Measurements from ENCODE around the gene DBH.

DNA sequence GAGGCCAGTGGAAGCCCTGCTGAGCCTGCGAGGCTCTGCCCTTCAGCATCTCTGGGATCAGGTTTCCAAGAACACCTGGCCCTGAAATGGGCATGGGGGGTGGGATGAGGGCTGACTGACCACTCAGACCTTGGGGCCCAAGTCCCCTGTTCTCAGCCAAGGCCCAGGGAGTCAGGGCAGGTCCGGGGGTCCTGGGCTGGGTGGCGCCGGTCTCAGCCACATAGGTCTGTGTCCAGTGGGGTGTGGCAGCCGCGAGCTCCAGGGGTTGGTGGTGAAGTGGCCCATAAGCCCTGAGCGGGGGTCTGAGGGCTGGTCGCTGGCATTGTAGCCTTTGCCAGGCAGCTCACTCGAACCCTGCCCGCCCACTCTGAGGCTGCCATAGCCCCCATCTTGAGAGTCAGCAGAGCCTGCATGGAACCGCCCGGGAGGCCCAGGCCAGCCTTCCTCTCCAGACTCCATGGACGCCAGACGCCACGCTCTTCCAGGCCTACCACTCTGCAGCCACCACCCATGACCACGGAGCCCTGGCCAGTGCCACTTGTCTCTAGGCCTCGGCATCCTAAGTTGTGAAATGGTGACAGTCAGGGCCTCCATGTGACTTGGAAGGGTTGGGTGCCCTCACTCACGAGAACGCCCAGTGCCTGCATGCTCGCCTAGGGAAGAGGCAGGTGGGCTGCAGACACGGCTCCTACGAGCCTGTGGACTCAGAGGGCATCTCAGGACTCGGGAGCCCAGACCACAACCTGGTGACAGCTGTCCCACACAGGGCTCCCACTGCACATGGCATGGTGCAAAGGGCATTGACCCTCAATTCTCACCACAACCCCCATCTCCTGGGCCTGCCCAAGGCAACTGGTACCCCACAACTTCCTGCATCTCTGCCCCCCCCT, 6.7 kb upstream of the DBH start:
- no peak for TF ChIP-seq POLR2A (IDR thresholded peaks at IDR 0.05)
- TF ChIP-seq, protein P1, sequence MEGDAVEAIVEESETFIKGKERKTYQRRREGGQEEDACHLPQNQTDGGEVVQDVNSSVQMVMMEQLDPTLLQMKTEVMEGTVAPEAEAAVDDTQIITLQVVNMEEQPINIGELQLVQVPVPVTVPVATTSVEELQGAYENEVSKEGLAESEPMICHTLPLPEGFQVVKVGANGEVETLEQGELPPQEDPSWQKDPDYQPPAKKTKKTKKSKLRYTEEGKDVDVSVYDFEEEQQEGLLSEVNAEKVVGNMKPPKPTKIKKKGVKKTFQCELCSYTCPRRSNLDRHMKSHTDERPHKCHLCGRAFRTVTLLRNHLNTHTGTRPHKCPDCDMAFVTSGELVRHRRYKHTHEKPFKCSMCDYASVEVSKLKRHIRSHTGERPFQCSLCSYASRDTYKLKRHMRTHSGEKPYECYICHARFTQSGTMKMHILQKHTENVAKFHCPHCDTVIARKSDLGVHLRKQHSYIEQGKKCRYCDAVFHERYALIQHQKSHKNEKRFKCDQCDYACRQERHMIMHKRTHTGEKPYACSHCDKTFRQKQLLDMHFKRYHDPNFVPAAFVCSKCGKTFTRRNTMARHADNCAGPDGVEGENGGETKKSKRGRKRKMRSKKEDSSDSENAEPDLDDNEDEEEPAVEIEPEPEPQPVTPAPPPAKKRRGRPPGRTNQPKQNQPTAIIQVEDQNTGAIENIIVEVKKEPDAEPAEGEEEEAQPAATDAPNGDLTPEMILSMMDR (IDR thresholded peaks at IDR 0.05), result no peak
